AG04450 (cell line): ENCODE measurements around the gene EVX1. TPM values are rescaled to one million over a fixed set of nuclear protein-coding genes. Genes with fewer than 3 reads are reported as not detected.

Experiments used
- CTCF ChIA-PET: fragments of 300-600, 350-600 bp; formaldehyde crosslinking; extraction: SDS; loops from one replicate; lab custom pipeline; 2022; ENCODE audit warnings: antibody characterized with exemption, inconsistent platforms; lab: Charles Lee
- POLR2A ChIA-PET: fragments of 350-600 bp; formaldehyde crosslinking; extraction: SDS; loops from one replicate; lab custom pipeline; 2021; ENCODE audit warnings: antibody characterized with exemption, inconsistent platforms; lab: Yijun Ruan, JAX
- DNase-seq: peaks from one replicate; pipeline ENCODE4 v3.0.0-alpha.2; 2011; ENCODE audit warnings: low read depth, low spot score
- H3K27ac ChIP-seq: one replicate; pipeline ENCODE4 v1.5.1; 2012; ENCODE audit warnings: low read depth, low read length, control low read depth
- H3K27me3 ChIP-seq: one replicate; pipeline ENCODE4 v1.6.0; 2012; ENCODE audit warnings: low read length; ENCODE audit not compliant: control insufficient read depth, insufficient read depth
- H3K4me3 ChIP-seq: 2 replicates; pipeline ENCODE4 v1.5.1; 2011; ENCODE audit warnings: mild to moderate bottlenecking, low read depth, low read length, control low read depth
- H3K9me3 ChIP-seq: 2 replicates; pipeline ENCODE4 v1.5.1; 2012; ENCODE audit warnings: low read length; ENCODE audit not compliant: control insufficient read depth, insufficient read depth
- CTCF ChIP-seq: IDR thresholded peaks from 2 replicates; pipeline ENCODE4 v1.5.1; 2011; ENCODE audit warnings: low read depth, low read length, control low read depth, inconsistent platforms
- polyA plus RNA-seq: library from polyadenylated mRNA; depleted of rRNA; stranded (reverse); fragments of >200 nt; gene quantifications from 2 replicates; pipeline ENCODE4 v1.2.3, GENCODE V29; 2011

EVX1 gene
- polyA plus RNA-seq, 1 experiment = not detected

GRCh38 chr7:27202862-27203134 is 39.8 kb upstream of the EVX1 start:
- Histone ChIP-seq H3K27me3 (peaks cover 93% of the 10 kb centered on the region), H3K27ac (no peak overlapping the region), H3K4me3 (no peak overlapping the region), H3K9me3 (peaks cover 15% of the 10 kb centered on the region; the same call in 1 of the 2 replicates)
- no peak for DNase-seq
- no peak for TF ChIP-seq CTCF
- ChIA-PET CTCF (interaction anchor here (0.6 to 1.9 kb wide), 3 partner anchors 374 to 817 kb away, joined by 3 to 5 read pairs (median 4); no protein-coding TSS in a partner anchor), POLR2A (no interaction called here)

- peaks cover 93% of the 10 kb centered on the region for H3K27me3 ChIP-seq
- TF ChIP-seq CTCF = no peak
- H3K27ac ChIP-seq = no peak overlapping the region
- ChIA-PET CTCF (no interaction called here), POLR2A (no interaction called here)
- H3K9me3 ChIP-seq = peaks cover 15% of the 10 kb centered on the region; the same call in 1 of the 2 replicates
- no peak overlapping the region for H3K4me3 ChIP-seq
- DNase-seq = no peak
These were observed 39.1 kb upstream of the EVX1 start for GRCh38 chr7:27203365-27203953.

GRCh38 chr7:27203964-27204594 is 38.5 kb upstream of the EVX1 start:
- peaks cover 93% of the 10 kb centered on the region for H3K27me3 ChIP-seq
- no peak for DNase-seq
- H3K4me3 ChIP-seq = no peak overlapping the region
- H3K27ac ChIP-seq = no peak overlapping the region
- CTCF ChIA-PET = interaction anchor here (0.6 kb wide), 1 partner anchor 25 kb away, joined by 3 read pairs; no protein-coding TSS in a partner anchor
- peaks cover 11% of the 10 kb centered on the region; the same call in 1 of the 2 replicates for H3K9me3 ChIP-seq
- POLR2A ChIA-PET = no interaction called here
- no peak for TF ChIP-seq CTCF

GRCh38 chr7:27204851-27205322 is 37.7 kb upstream of the EVX1 start:
- ChIA-PET POLR2A (no interaction called here), CTCF (interaction anchor here (0.6 to 2.1 kb wide), 2 partner anchors 9 to 24 kb away, joined by 3 to 11 read pairs; no protein-coding TSS in a partner anchor)
- Histone ChIP-seq H3K27ac (no peak overlapping the region), H3K27me3 (peaks cover 97% of the 10 kb centered on the region), H3K9me3 (peaks cover 9% of the 10 kb centered on the region; the same call in 1 of the 2 replicates), H3K4me3 (no peak overlapping the region)
- no peak for DNase-seq
- TF ChIP-seq CTCF = no peak
